HFF-Myc (cell line): ENCODE data around the gene TCEA3.
A peak's percentile ranks its signal among the peaks of the same experiment; 100 is the strongest.

Source experiments
- DNase-seq: peaks from one replicate; pipeline ENCODE4 v3.0.0-alpha.2; 2011; ENCODE audit warnings: low read depth; ENCODE audit errors: extremely low read depth
- H3K4me3 ChIP-seq: replicated peaks from 2 replicates; pipeline ENCODE4 v1.5.1; 2011; ENCODE audit warnings: low read depth, mild to moderate bottlenecking, control low read depth, low read length
- CTCF ChIP-seq: IDR thresholded peaks from 2 replicates; pipeline ENCODE4 v1.5.1; 2012; ENCODE audit warnings: mild to moderate bottlenecking, low read depth, low read length, control low read depth; ENCODE audit errors: missing control alignments

Gene TCEA3

DNA sequence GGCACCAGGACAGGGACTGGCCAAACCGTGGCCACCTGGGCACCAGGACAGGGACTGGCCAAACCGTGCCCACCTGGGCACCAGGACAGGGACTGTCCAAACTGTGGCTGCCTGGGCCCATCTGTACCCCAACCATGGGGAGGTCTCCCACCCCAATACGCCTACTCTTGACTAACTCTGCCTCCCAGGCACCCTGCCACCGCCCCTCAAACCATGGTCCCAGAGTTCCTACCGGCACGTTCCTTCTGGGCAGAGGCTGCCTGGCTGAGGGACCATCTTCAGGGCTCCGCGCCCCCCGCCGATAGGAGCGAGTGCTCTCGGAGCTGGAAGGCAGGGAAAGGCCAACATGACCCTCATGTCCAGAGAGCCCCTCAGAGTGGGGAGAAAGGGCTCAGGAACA lies 6.3 kb upstream of the TCEA3 start:
- no peak overlapping the region for H3K4me3 ChIP-seq
- no peak for TF ChIP-seq CTCF
- no peak for DNase-seq

DNA sequence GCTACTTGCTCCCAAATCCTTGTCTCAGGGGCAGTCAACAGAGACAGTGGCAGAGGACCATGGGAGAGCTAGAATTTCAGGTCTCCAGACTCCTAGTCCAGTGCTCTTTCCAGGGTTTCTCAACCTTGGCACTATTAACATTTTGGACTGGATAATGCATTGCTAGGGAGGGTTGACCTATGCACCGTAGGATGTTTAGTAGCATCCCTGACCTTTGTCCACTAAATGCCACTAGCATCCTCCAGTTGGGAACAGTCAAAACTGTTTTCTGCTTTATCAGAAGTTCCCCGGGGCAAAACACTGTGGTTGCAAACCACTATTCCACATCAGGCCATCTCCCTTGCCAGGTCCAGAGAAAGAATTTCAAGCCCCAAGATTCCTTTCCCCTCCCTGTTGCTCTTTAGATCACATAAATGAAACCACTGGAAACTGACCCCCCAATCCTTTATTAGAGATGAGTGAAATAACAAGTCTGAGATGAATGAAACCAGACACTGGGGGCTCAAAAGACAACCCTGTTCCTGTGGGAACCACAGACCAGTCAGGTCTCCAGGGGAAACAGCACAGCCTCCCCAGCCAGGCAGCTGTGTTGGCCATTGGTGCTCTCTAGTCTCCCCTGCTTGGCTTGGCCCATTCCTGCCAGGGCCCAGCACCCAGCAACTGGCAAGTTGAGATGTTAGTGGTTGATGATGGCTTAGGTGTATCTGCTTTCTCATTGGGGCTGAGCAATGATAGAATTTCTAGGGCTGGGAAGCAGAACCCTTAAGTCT lies 3.8 kb upstream of the TCEA3 start:
- no peak overlapping the region for H3K4me3 ChIP-seq
- no peak for TF ChIP-seq CTCF
- no peak for DNase-seq

- H3K4me3 ChIP-seq: no peak overlapping the region
- no peak for DNase-seq
- TF ChIP-seq CTCF: no peak
Observed at GRCh38 chr1:23427550-23427949, 3.0 kb upstream of the TCEA3 start.

- no peak for DNase-seq
- H3K4me3 ChIP-seq: no peak overlapping the region
- no peak for TF ChIP-seq CTCF
Observed at GRCh38 chr1:23426828-23427227, 2.3 kb upstream of the TCEA3 start.

- peak overlapping the region; percentile 36 for H3K4me3 ChIP-seq
- no peak for DNase-seq
- TF ChIP-seq CTCF: no peak
Observed at GRCh38 chr1:23425193-23425494, 596 bp upstream of the TCEA3 start.

DNA sequence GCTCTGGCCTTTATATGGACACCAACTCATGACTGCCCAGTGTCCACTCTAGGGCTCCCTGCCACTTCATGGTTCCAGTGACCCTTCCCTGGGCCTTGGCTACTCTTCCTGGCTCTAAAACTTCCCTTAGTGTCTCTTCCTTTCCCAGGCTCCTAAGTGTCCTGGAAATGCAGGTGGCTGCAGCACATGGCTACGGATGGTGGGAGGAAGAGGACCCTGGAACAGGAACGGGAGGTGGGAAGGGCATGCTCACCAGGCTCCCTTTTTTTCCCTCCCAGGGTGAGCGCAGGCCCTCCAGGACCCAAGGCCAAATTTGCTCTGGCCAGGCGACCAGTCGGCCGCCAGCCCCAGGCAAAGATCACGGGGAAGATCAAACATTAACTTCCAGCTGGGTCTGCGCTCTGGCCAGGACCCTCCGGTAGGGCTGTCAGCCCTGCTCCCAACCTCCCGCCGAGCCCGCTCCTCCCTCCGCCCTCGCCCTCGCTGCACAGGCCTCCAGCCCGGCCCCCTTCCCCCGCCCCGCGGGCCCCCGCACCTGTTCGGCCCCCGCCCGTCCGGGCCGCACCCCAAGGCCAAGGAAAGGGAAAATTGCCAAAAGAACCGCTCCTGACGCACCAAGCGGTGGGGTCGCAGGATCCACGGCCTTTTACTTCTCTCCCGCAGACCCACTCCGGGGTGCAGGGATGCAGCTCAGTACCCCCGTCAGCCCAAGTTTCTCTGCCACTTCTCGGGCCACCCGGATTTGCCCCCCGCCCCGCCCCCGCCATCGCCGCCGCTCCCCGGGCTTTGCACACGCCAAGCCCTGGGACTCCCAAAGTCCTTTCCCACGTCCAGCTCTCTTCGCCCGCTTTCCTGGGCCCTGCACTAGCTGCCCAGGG lies 894 bp downstream of the TCEA3 start:
- no peak for TF ChIP-seq CTCF
- DNase-seq: no peak
- H3K4me3 ChIP-seq: peak overlapping the region; percentile 36
